Measurements from ENCODE around the gene RIMKLB.

DNA sequence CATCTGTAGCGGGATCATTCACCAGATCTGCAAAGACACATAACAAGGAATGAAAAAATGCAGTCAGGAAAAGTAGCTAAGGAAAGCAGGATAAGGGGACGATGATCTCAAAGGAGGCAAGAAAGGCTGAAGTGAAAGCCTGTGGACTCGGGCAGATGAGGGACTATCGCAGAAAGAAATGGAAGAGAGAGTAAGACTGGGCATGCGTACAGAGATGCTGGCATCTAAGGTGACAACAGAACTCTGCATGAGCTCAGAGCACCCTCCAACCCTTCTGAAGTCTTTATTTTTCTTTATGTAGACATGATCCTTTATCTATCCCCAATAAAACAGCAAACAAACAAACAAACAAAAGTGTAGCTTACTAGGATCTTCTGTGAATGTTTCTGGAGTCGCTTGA is 42.4 kb upstream of the RIMKLB start:
- TF ChIP-seq CTCF (IDR thresholded peaks at IDR 0.05; ENCODE audit: low read length) (no peak), EZH2 (IDR thresholded peaks at IDR 0.05; ENCODE audit: borderline replicate concordance, low read length) (no peak)
